ENCODE results near the gene ASAP2. TPM values are rescaled to one million over a fixed set of nuclear protein-coding genes. Genes with fewer than 3 reads are reported as not detected.

ASAP2 gene
- total RNA-seq, 4 donors from 2014 or later: 22.0 to 54.6 (median 30.0) TPM

GRCh38 chr2:9398881-9399780 is 192.5 kb downstream of the ASAP2 start:
- Histone ChIP-seq H3K36me3 (peaks cover 32% of the 10 kb centered on the region), H3K4me1 (peaks cover 11% of the 10 kb centered on the region), H3K4me3 (no peak overlapping the region), H3K27me3 (no peaks in the 10 kb centered on the region), H3K9me3 (no peaks in the 10 kb centered on the region), H3K27ac (peak overlapping the region; percentile 48)
- WGBS: 69% methylated on average over 13 of the region's 20 CpGs
- TF ChIP-seq CTCF (IDR thresholded peaks at IDR 0.05) (no peak), EP300 (IDR thresholded peaks at IDR 0.05) (no peak), POLR2AphosphoS5 (IDR thresholded peaks at IDR 0.05) (no peak), POLR2A (IDR thresholded peaks at IDR 0.05) (no peak)
- peak in 1 of 2 donors; percentile 82 for DNase-seq (ENCODE audit: low spot score in 2 of 2)

- TF ChIP-seq POLR2A (IDR thresholded peaks at IDR 0.05) (no peak), POLR2AphosphoS5 (IDR thresholded peaks at IDR 0.05) (no peak), EP300 (IDR thresholded peaks at IDR 0.05) (no peak), CTCF (IDR thresholded peaks at IDR 0.05) (no peak)
- Histone ChIP-seq H3K36me3 (peaks cover 21% of the 10 kb centered on the region), H3K4me3 (no peak overlapping the region), H3K27me3 (no peaks in the 10 kb centered on the region), H3K27ac (no peak overlapping the region), H3K4me1 (peaks cover 15% of the 10 kb centered on the region), H3K9me3 (no peaks in the 10 kb centered on the region)
- DNase-seq (ENCODE audit: low spot score in 2 of 2): peak in 1 of 2 donors; percentile 61
- 76% methylated on average over 11 of the region's 12 CpGs for WGBS
These were observed 193.9 kb downstream of the ASAP2 start for GRCh38 chr2:9400268-9401058.

GRCh38 chr2:9401059-9401547 is 194.5 kb downstream of the ASAP2 start:
- H3K27me3 ChIP-seq: no peaks in the 10 kb centered on the region
- no peak overlapping the region for H3K27ac ChIP-seq
- DNase-seq (ENCODE audit: low spot score in 2 of 2): peak in 1 of 2 donors; percentile 46
- H3K4me1 ChIP-seq: peaks cover 15% of the 10 kb centered on the region
- no peak overlapping the region for H3K4me3 ChIP-seq
- no peaks in the 10 kb centered on the region for H3K9me3 ChIP-seq
- H3K36me3 ChIP-seq: peaks cover 21% of the 10 kb centered on the region
- WGBS: 94% methylated on average over 10 of the region's 12 CpGs
- no peak for TF ChIP-seq POLR2AphosphoS5 (IDR thresholded peaks at IDR 0.05)
- no peak for TF ChIP-seq POLR2A (IDR thresholded peaks at IDR 0.05)

- no peak for TF ChIP-seq CTCF (IDR thresholded peaks at IDR 0.05)
- TF ChIP-seq EP300 (IDR thresholded peaks at IDR 0.05): no peak
- TF ChIP-seq POLR2A (IDR thresholded peaks at IDR 0.05): no peak
- no peak for TF ChIP-seq POLR2AphosphoS5 (IDR thresholded peaks at IDR 0.05)
- Histone ChIP-seq H3K4me1 (peaks cover 15% of the 10 kb centered on the region), H3K36me3 (peaks cover 19% of the 10 kb centered on the region), H3K4me3 (no peak overlapping the region), H3K27ac (no peak overlapping the region), H3K27me3 (no peaks in the 10 kb centered on the region), H3K9me3 (no peaks in the 10 kb centered on the region)
- 93% methylated on average over 19 of the region's 19 CpGs for WGBS
- peak; percentile 31 to 41 for DNase-seq (ENCODE audit: low spot score in 2 of 2)
These were observed 195.2 kb downstream of the ASAP2 start for GRCh38 chr2:9401646-9402371.

- H3K9me3 ChIP-seq: no peaks in the 10 kb centered on the region
- no peaks in the 10 kb centered on the region for H3K27me3 ChIP-seq
- peaks cover 24% of the 10 kb centered on the region for H3K36me3 ChIP-seq
- DNase-seq (ENCODE audit: low spot score in 2 of 2): no peak
- no peak for TF ChIP-seq EP300 (IDR thresholded peaks at IDR 0.05)
- TF ChIP-seq POLR2AphosphoS5 (IDR thresholded peaks at IDR 0.05): no peak
- TF ChIP-seq POLR2A (IDR thresholded peaks at IDR 0.05): no peak
- no peak for TF ChIP-seq CTCF (IDR thresholded peaks at IDR 0.05)
- peaks cover 10% of the 10 kb centered on the region for H3K4me1 ChIP-seq
- no peak overlapping the region for H3K27ac ChIP-seq
- H3K4me3 ChIP-seq: no peak overlapping the region
- 78% methylated on average over 2 of the region's 2 CpGs for WGBS
These were observed 197.3 kb downstream of the ASAP2 start for GRCh38 chr2:9403924-9404323.

Measured in suprapubic skin (tissue), 4 donors.